Endometrial microvascular endothelial cells (primary cell): Measurements from ENCODE around the gene DMXL2. TPM values are rescaled to one million over a fixed set of nuclear protein-coding genes. Genes with fewer than 3 reads are reported as not detected.
"Not testable (repeated sequence)": the region's sequence is repeated elsewhere in the genome, so short reads cannot be mapped to it uniquely, and the experiment has no call there.

Source experiments
- in situ Hi-C: cut with HindIII; loops from 2 replicates; pipeline ENCODE4 v1.10.0; 2017; ENCODE audit warnings: low sequenced_read_pairs, low pct_unique_long_range_greater_than_20kb; ENCODE audit errors: inconsistent ontology term
- total RNA-seq: library from RNA; depleted of rRNA; stranded (reverse); fragments of >200 nt; gene quantifications from one replicate; pipeline ENCODE4 v1.2.3, GENCODE V29; 2015; ENCODE audit errors: inconsistent ontology term

DMXL2 gene
- total RNA-seq, 1 donor from 2014 or later, result 20.2 TPM

DNA sequence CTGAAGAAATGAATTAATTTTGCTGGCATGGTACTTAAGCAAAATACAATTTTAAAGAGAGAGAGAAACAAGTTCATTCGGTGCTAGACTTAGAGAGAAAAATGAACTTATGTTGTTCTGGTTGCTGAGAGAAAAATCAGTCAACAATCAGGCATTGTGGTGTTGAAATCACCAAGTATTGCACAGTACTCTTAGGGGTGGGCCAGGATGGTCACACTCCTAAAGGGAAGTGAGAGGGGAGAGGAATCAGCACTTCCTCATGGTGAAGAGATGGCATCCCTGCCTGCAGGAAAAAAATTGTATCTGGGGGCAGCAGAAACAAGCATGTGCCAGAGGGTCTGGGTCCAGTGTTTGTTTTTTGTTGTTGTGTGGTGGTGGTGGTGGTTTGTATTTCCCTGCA is 7.0 kb upstream of the DMXL2 start:
- in situ Hi-C loops, result no loop called here

- in situ Hi-C loops, result no loop called here
Measured at GRCh38 chr15:51625236-51625635, 2.7 kb upstream of the DMXL2 start.

DNA sequence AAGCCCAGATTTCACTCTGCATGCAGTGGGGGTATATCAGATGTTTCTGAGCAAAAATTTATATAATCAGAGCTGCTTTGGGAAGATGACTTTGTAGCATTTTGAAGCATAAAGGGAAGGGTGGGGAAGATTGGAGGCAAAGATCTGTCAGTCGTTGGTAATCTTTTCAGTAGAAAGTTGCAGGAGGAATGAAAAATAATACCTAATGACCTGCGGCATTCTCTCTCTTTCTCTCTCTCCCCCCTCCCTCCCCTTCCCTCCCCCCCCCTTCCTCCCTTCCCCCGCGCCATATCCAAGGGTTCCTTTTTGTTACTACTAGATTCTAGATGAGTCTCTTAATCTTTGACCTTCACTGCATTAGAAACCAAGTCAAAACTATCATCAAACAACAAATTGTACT is 1.5 kb upstream of the DMXL2 start:
- in situ Hi-C loops, result no loop called here

- in situ Hi-C loops, result no loop called here
Measured at GRCh38 chr15:51623386-51623938, 891 bp upstream of the DMXL2 start.

- in situ Hi-C loops, result no loop called here
Measured at GRCh38 chr15:51621936-51622603, 501 bp downstream of the DMXL2 start.

GRCh38 chr15:51621155-51621765 is 1.3 kb downstream of the DMXL2 start:
- in situ Hi-C loops, result no loop called here

DNA sequence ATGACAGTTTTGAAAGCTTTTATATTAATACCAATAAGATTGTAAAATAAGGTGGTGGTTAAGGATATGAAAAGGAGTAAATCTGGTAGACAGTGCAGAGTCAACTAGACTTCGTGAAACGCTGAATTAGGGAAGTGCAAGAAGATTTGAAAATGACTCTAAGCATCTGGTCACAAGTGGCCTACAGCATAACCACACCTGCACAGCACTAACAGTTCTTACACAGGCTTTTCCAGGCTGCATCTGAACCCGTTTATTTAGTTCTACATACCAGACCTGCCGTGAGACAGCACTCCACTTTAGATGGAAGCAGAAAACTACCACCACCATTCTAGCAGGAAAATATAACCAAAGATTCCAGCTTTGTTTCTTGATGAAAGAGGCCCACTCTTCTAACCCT is 1.9 kb downstream of the DMXL2 start:
- in situ Hi-C loops, result no loop called here

- in situ Hi-C loops, result no loop called here
Measured at GRCh38 chr15:51620122-51620521, 2.4 kb downstream of the DMXL2 start.

DNA sequence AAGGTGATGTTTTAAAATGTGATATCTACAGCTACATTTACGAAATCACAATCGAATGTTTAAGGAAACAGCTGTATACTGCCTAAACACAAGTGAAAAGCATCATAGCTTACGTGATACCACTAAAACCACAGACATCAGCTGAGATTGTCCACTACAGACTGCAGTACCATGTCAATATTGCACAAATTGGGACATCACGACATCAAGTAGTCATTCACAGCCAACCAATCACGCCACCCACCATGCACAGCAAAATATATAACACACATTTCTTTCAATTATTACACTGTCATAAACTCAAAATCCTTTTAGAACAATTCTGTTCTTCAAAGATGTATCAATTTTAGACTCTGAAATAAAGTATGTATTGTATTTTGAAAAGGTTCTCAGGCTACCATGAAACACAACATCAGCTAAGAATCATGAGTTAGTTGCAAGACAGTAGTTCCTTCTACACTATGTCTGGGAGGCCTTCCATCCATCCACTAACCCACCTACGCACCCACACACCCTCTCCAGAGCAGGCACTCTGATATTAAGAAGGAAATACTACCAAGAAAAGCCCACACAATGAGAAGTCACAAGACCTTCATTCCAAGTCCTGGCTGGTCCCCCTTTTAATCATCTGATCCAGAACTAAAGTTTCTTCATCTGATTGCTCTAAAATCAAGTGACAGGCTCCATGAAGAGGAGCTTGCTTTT is 3.1 kb downstream of the DMXL2 start:
- in situ Hi-C loops, result no loop called here

DNA sequence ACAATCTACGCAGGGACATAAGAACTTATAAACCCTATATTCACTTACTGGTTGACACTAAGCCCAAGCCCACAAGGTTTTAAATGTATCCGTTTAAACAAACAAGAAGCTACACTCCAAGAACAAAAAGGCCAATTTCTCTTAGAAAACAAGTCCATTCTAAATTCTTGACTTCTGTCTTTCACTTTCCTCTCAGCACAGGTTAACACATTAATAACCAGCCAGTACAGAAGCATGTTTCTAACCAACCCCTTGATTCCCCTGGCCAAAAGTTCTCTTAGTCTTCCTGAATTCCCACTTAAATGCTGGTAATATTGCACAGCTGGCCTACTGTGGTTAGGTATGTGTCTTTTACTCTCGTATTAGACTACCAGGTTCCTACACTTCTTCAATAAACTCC is 4.7 kb downstream of the DMXL2 start:
- in situ Hi-C loops, result no loop called here

GRCh38 chr15:51613951-51614350 is 8.6 kb downstream of the DMXL2 start:
- in situ Hi-C loops, result no loop called here

DNA sequence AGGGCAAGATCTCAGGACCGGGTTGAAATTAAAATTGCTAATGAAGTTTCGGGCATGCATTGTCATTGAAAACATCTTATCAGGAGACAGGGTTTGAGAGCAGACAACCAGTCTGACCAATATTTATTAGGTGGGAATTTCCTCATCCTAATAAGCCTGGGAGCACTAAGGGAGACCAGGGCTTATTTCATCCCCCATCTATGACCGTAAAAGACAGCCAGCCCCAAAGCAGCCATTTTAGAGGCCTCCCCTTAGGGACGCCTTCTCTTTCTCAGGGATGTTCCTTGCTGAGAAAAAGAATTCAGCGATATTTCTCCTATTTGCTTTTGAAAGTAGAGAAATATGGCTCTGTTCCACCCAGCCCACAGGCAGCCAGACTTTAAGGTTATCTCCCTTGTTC is 9.9 kb downstream of the DMXL2 start:
- in situ Hi-C loops, result not testable (repeated sequence)

GRCh38 chr15:51603462-51603948 is 19.1 kb downstream of the DMXL2 start:
- in situ Hi-C loops, result not testable (repeated sequence)

DNA sequence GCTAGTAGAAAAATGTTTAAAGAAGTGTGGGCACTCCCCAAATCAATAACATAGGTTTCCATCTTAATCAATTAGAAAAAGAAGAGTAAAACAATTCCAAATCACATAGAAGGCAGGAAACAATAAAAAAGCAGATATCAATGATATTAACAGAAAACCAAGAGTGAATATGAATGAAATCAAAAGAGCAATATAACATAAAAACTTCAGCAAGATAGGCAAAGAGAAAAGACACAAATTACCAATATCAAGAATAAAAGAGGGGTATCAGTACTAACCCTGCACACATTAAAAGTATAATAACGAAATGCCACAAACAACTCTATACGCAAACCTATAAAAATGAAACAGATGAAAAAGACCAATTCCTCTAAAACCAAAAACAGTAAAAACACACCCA is 19.6 kb downstream of the DMXL2 start:
- in situ Hi-C loops, result no loop called here

GRCh38 chr15:51602484-51602883 is 20.1 kb downstream of the DMXL2 start:
- in situ Hi-C loops, result no loop called here

GRCh38 chr15:51601801-51602200 is 20.8 kb downstream of the DMXL2 start:
- in situ Hi-C loops, result no loop called here

DNA sequence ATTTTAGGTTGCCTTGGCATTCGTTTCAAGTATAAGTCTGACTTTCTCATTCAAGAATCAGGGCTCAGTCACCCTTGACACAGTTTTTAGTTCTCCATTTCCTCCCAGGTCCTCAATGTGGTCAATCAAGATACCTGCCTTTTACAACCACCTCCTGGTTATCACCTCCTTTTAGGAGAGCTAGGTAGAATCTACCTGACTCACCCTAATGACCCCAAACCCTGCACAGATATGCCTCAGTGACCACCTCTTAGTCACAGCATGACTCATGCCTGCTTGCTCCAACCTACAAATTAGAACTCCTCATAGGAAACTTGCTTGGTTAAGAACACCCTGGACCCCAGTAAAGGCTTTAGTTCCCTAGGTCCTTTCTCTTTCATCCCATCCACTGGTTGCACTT is 22.5 kb downstream of the DMXL2 start:
- in situ Hi-C loops, result no loop called here

DNA sequence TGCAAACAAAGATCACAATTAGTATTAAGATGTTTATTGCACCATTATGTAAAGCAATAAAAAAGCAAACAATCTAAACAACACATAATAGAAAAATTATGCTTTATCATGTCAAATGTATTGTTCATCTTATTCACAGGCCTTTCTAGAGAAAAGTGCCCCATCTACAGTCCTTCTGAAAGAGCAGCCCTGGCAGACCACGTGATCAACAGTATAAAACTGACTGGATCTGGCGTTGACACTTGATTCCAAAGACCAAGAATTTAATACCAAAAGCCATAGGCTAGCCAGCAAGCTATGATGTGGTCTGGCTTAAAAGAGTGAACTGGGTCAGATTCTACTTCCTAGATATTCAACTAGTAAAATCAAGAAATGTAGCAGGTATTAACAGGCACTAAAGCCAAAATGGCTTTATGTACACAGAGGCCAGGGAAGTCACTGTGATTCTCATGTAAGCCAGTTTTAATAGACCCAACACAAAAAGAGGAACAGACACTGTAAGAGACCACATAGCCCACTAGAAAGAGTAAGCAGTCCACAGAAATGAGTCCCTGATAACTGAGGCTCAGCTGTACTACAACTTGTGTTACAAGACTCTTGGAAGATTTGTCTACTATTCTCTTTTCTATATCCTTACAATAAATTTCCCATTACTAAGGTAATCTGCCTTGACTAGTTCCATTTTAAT is 32.5 kb downstream of the DMXL2 start:
- in situ Hi-C loops, result no loop called here

GRCh38 chr15:51588966-51589365 is 33.6 kb downstream of the DMXL2 start:
- in situ Hi-C loops, result no loop called here
